Endothelial cell of umbilical vein (primary cell): ENCODE measurements around the gene DDX4. TPM values are rescaled to one million over a fixed set of nuclear protein-coding genes. Genes with fewer than 3 reads are reported as not detected.

Experiments used
- BruUV-seq: library from RNA; stranded (reverse); fragments of 400-500 nt; replicated peaks from 2 replicates; lab custom pipeline; 2021; lab: Mats Ljungman, UMichigan
- CTCF ChIA-PET: fragments of 300-600, 350-600 bp; sonication (Branson Sonifier 250); formaldehyde crosslinking; loops from one replicate; lab custom pipeline; 2021; ENCODE audit warnings: antibody characterized with exemption, inconsistent platforms; lab: Charles Lee
- POLR2A ChIA-PET: fragments of 300-600, 350-600 bp; sonication (Branson Sonifier 250); formaldehyde crosslinking; loops from one replicate; lab custom pipeline; 2021; ENCODE audit warnings: antibody characterized with exemption, inconsistent platforms; lab: Charles Lee
- DNase-seq: peaks from one replicate; pipeline ENCODE4 v3.0.0-alpha.2; 2011; ENCODE audit warnings: low read depth, low spot score
- FAIRE-seq: peaks from 2 replicates; lab custom pipeline; 2011; peaks lifted over from hg19 to GRCh38; lab: Jason Lieb, UNC
- H2AFZ ChIP-seq: 2 replicates; pipeline ENCODE4 v1.6.0; 2012; ENCODE audit warnings: low read depth, low read length, control low read depth, inconsistent platforms
- H3K27ac ChIP-seq: 2 replicates; pipeline ENCODE4 v1.5.1; 2011; ENCODE audit warnings: low read depth, mild to moderate bottlenecking, control low read depth, low read length, moderate library complexity; ENCODE audit not compliant: insufficient read depth
- H3K27me3 ChIP-seq, 2 experiments: 2 replicates each; pipeline versions ENCODE4 v1.6.0 to v1.6.1; 2011; ENCODE audit warnings: low read length in 2 of 2, mixed read lengths in 1 of 2; ENCODE audit not compliant: control insufficient read depth in 2 of 2, insufficient read depth in 2 of 2
- H3K36me3 ChIP-seq, 2 experiments: 2 replicates in 1 of 2; 3 replicates in 1 of 2; pipeline ENCODE4 v1.5.1; 2011; ENCODE audit warnings: low read length in 2 of 2, mild to moderate bottlenecking in 1 of 2, moderate library complexity in 1 of 2; ENCODE audit not compliant: control insufficient read depth in 2 of 2, insufficient read depth in 2 of 2; ENCODE audit errors: extremely low read depth in 1 of 2
- H3K4me1 ChIP-seq: 3 replicates; pipeline ENCODE4 v1.5.1; 2011; ENCODE audit warnings: mild to moderate bottlenecking, low read length; ENCODE audit not compliant: control insufficient read depth, insufficient read depth; ENCODE audit errors: extremely low read depth
- H3K4me2 ChIP-seq: 2 replicates; pipeline ENCODE4 v1.6.1; 2011; ENCODE audit warnings: low read length, control low read depth, mixed read lengths; ENCODE audit not compliant: insufficient read depth
- H3K4me3 ChIP-seq, 3 experiments: fragments of 200-600 bp in 1 of 3; sonication (generic), shearing (Covaris generic) in 1 of 3; replicated peaks in 1 of 3; 2 replicates each; pipeline ENCODE4 v1.5.1; 2011 to 2016; ENCODE audit warnings: control low read depth in 3 of 3, low read length in 3 of 3, mild to moderate bottlenecking in 2 of 3, inconsistent platforms in 1 of 3, low read depth in 1 of 3, moderate library complexity in 1 of 3; ENCODE audit not compliant: insufficient read depth in 1 of 3
- H3K79me2 ChIP-seq: 2 replicates; pipeline ENCODE4 v1.6.0; 2012; ENCODE audit warnings: low read length, inconsistent platforms; ENCODE audit not compliant: control insufficient read depth, insufficient read depth
- H3K9ac ChIP-seq: replicated peaks from 2 replicates; pipeline ENCODE3; 2011; ENCODE audit warnings: low read length, control low read depth; ENCODE audit not compliant: insufficient read depth; ENCODE audit errors: extremely low read depth
- H3K9me1 ChIP-seq: replicated peaks from 3 replicates; pipeline ENCODE4 v1.6.0; 2011; ENCODE audit warnings: mild to moderate bottlenecking, low read length; ENCODE audit not compliant: control insufficient read depth, insufficient read depth; ENCODE audit errors: extremely low read depth
- H3K9me3 ChIP-seq: replicated peaks from 2 replicates; pipeline ENCODE4 v1.5.1; 2012; ENCODE audit warnings: low read length, inconsistent platforms; ENCODE audit not compliant: control insufficient read depth, insufficient read depth
- H4K20me1 ChIP-seq: replicated peaks from 2 replicates; pipeline ENCODE3; 2011; ENCODE audit warnings: mild to moderate bottlenecking, low read length; ENCODE audit not compliant: control insufficient read depth, insufficient read depth; ENCODE audit errors: extremely low read depth
- CTCF ChIP-seq, 2 donors: IDR thresholded peaks; 1 replicate in 1 of 2; 2 replicates in 1 of 2; pipeline ENCODE4 v1.5.1; 2011; ENCODE audit warnings: low read length in 2 of 2, mild to moderate bottlenecking in 2 of 2, moderate library complexity in 2 of 2, control low read depth in 1 of 2, inconsistent platforms in 1 of 2, low read depth in 1 of 2; ENCODE audit not compliant: insufficient read depth in 1 of 2; ENCODE audit errors: extremely low read depth in 1 of 2
- EZH2 ChIP-seq: IDR thresholded peaks from 2 replicates; pipeline ENCODE4 v1.6.1; 2012; ENCODE audit warnings: borderline replicate concordance, low read depth, mild to moderate bottlenecking, moderate library complexity, low read length, inconsistent platforms; ENCODE audit not compliant: severe bottlenecking
- FOS ChIP-seq: IDR thresholded peaks from 2 replicates; pipeline ENCODE4 v1.6.1; 2011; ENCODE audit warnings: mild to moderate bottlenecking, low read length, moderate library complexity, borderline replicate concordance; ENCODE audit not compliant: insufficient read depth
- GATA2 ChIP-seq: IDR thresholded peaks from 2 replicates; pipeline ENCODE4 v1.7.0; 2011; ENCODE audit warnings: low read depth, mild to moderate bottlenecking, moderate library complexity, mixed read lengths, low read length; ENCODE audit not compliant: insufficient read length, insufficient read depth
- JUN ChIP-seq: IDR thresholded peaks from 2 replicates; pipeline ENCODE4 v1.6.1; 2011; ENCODE audit warnings: borderline replicate concordance, low read depth; ENCODE audit not compliant: insufficient read length, insufficient read depth
- MAX ChIP-seq: IDR thresholded peaks from 2 replicates; pipeline ENCODE4 v1.6.1; 2011; ENCODE audit not compliant: insufficient read depth, insufficient read length
- MYC ChIP-seq: IDR thresholded peaks from one replicate; pipeline ENCODE4 v1.6.1; 2011; ENCODE audit warnings: mild to moderate bottlenecking, low read depth, low read length
- POLR2A ChIP-seq: IDR thresholded peaks from 2 replicates; pipeline ENCODE4 v1.6.1; 2012; ENCODE audit warnings: low read depth, mild to moderate bottlenecking, control low read depth, low read length
- POLR2AphosphoS5 ChIP-seq: IDR thresholded peaks from 2 replicates; pipeline ENCODE4 v1.6.1; 2012; ENCODE audit warnings: low read depth, mild to moderate bottlenecking, control low read depth, low read length, moderate library complexity; ENCODE audit not compliant: insufficient read depth
- dilution Hi-C: fragments of 300-500 bp; cut with MboI; formaldehyde crosslinking; loops from one replicate; pipeline ENCODE4 v1.15.0; 2019; ENCODE audit warnings: low sequenced_read_pairs; ENCODE audit not compliant: extremely low pct_ligation_motif_present
- intact Hi-C: fragments of 100-400 bp; cut with micrococcal nuclease; formaldehyde crosslinking; loops from one replicate; pipeline ENCODE4 v1.10.0; 2022
- polyA plus RNA-seq, 4 experiments: library from polyadenylated mRNA; depleted of rRNA in 3 of 4; stranded (reverse) in 3 of 4; unstranded in 1 of 4; fragments of >200 nt; gene quantifications; 2 replicates each; pipeline versions ENCODE4 v1.2.1 to v1.2.3, GENCODE V29; 2011 to 2012; ENCODE audit warnings: missing spikeins in 1 of 4
- total RNA-seq: library from RNA; stranded (reverse); gene quantifications from 2 replicates; pipeline ENCODE4 v1.2.3, GENCODE V29; 2021

Gene DDX4
- total and polyA plus RNA-seq, 2 donors (not counting 3 experiments of a cell fraction or from before 2014, with no cell fraction given): not detected

GRCh38 chr5:55747778-55748318 lies 10.0 kb downstream of the DDX4 start:
- Histone ChIP-seq H3K9ac (no peak overlapping the region), H2AFZ (no peak overlapping the region), H3K9me1 (no peaks in the 10 kb centered on the region), H3K27me3 (no peaks in the 10 kb centered on the region), H3K4me3 (no peak overlapping the region), H3K79me2 (no peaks in the 10 kb centered on the region), H3K27ac (no peak overlapping the region), H3K4me1 (no peaks in the 10 kb centered on the region), H3K36me3 (no peaks in the 10 kb centered on the region), H4K20me1 (no peaks in the 10 kb centered on the region), H3K9me3 (no peaks in the 10 kb centered on the region), H3K4me2 (no peak overlapping the region)
- no peak for TF ChIP-seq GATA2
- TF ChIP-seq JUN: no peak
- no peak for TF ChIP-seq MAX
- no peak for TF ChIP-seq FOS
- no peak for TF ChIP-seq POLR2A
- TF ChIP-seq EZH2: no peak
- TF ChIP-seq CTCF (IDR thresholded peaks at IDR 0.05; ENCODE audit: extremely low read depth in 1 of 2, insufficient read depth in 1 of 2, low read depth in 1 of 2, low read length in 2 of 2): no peak
- no peak for TF ChIP-seq MYC
- no peak for TF ChIP-seq POLR2AphosphoS5
- CTCF ChIA-PET: no interaction called here
- intact Hi-C loops: no loop called here
- DNase-seq (no peak), FAIRE-seq (no peak)
- dilution Hi-C loops: no loop called here
- BruUV-seq: no TSS peak
- POLR2A ChIA-PET: no interaction called here
